HG03469 (cell line): ENCODE measurements around the gene OCIAD1.
A peak's percentile ranks its signal among the peaks of the same experiment; 100 is the strongest.
"Not testable (repeated sequence)": the region's sequence is repeated elsewhere in the genome, so short reads cannot be mapped to it uniquely, and the experiment has no call there.

Experiments used
- ATAC-seq: cut with Tn5 transposase; IDR thresholded peaks from one replicate; pipeline ENCODE4 v1.9.1; 2021; ENCODE audit warnings: mild to moderate bottlenecking, moderate library complexity, moderate number of reproducible peaks; ENCODE audit not compliant: unreplicated experiment

Gene OCIAD1

DNA sequence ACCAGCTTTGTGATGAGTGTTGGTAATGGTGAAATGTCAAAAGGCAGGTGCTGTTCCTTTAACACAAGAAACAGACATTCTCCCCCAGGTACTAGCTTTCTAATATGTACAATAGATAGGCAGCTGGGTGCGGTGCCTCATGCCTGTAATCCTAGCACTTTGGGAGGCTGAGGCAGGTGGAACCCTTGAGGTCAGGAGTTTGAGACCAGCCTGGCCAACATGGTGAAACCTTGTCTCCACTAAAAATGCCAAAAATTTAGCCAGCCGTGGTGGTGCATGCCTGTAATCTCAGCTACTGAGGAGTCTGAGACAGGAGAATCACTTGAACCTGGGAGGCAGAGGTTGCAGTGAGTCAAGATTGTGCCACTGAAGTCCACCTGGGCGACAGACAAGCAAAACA, 50.8 kb downstream of the OCIAD1 start:
- ATAC-seq, result not testable (repeated sequence)

DNA sequence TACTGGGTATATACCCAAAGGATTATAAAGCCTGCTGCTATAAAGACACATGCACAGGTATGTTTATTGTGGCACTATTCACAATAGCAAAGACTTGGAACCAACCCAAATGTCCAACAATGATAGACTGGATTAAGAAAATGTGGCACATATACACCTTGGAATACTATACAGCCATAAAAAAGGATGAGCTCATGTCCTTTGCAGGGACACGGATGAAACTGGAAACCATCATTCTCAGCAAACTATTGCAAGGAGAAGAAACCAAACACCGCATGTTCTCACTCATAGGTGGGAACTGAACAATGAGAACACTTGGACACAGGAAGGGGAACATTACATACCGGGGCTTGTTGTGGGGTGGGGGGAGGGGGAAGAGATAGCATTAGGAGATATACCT, 58.9 kb downstream of the OCIAD1 start:
- ATAC-seq, result not testable (repeated sequence)

DNA sequence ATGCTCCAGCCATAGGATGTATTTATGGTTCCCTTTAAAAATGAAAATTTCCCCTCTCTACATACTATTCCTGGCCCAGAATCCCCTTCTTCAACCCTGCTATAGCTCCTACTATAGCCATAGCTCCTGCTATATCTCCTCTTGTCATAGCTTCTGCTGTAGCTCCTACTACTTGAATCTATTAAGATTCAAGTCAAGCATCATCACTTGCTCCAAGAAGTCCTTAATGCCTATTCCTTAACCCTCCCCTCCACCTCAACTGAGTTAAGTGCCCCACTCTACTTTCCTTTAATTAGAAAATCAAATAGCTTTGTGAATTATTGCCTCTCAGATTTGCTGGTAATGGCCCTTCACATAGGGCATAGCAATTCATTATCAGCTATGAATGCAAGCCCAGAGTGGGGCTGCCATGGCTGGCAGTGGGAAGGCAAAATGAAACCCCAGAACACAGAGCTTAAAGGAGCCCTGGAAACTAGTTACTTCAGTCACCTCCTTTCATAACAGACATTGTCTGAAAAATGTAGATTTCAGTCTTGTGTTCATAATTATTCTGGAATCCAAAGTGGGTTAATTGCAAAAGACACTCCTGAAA, 60.2 kb downstream of the OCIAD1 start:
- ATAC-seq, result no peak

DNA sequence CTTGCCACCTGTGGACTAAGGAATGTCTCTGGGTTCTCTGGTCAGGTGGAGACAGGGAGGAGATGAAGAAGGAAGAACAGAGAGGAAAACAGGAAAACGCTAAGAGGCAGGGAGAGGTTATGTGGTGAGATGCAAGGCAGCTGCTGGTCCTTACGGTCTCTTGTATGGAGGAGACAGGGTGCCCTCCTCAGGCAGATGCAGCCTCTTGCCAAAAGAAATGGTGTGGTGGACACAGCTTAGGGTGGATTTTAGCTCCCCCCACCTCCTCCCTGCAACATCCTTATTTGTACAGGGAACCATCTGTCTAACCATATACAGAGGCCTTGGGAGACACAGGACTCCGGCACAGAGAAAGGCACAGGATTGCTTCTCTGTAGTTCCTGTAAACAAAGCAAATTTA, 66.0 kb downstream of the OCIAD1 start:
- no peak for ATAC-seq

DNA sequence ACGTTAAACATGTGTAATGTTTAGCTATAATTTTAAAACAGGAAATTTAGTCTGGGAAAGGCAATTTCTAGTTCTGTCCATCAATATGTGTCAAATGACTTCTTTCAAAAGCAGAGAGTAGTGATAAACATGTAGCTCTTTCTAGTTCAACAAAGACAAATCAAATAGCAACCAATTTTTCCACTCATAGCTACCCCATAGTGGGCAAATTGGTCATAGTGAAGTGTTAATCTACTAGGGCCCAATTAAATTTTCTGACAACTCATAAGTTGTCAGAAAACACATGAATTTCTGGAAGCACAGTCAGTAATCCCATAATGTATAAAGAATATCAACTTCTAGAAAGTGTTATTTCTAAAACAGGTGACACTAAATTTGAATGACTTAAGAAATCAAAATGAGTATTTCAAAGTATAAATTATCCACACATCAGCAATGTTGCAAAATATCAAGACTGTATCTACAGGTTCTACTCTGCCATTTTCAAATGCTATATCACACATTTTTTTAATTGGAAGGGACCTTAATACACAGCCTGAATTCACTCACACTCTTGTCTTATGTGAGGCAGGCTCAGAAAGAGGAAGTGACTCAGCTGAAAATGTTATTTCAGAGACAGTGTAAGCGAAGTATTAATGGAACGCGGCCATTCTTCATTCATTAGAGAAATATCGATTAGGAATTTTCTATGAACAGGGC, 68.0 kb downstream of the OCIAD1 start:
- peak; percentile 72 for ATAC-seq

DNA sequence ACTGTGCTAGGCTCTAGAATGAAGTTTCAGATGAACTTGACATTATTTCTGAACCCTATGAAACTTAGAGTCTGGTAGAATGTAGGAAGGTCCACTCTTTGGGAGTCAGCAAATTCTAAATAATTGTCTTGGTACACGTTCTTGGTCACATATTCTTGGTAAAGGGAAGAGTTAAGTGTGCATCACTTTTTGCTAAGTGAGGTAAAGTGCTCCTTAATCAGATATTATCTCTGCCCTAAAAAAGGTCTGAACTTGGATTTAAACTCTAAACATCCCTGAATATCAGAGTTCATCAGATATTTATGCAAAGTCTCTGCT, 68.5 kb downstream of the OCIAD1 start:
- peak; percentile 16 for ATAC-seq

DNA sequence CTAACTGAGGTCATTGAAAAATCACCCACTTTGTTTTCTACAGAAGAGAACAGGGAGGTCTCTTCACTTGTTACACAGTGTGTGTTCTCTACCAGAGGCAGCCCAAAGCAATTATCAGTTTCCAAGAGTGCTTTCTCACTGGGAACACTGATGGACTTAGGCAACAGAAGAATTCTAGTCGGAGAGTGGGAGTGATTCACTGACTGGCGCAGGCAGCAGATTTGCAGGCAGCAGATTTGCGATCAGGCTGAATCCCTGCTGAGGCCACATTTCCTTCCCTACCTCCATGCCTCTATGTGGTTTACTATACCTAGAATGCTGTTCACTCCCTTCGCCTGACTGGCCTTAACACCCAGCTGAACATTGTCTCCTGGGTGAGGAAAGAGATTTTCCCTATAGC, 69.1 kb downstream of the OCIAD1 start:
- no peak for ATAC-seq

DNA sequence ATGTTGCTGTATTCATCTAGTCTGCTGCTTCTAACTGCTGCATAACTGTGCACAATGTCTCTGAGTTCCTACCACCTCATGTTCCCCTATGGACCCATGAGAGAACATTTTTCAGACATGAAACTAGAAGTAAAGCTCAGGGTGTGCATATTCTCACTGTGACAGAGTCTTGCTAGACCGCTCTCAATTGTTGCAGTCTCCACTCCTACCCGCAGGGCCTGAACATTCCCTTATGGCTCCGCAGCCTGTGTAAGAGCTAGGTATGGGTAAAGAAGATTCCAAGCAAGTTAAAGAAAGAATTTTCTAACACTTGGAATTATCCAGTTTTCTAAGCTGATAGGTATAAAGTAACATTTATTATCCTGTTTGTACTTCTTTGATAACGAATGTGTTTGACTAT, 70.3 kb downstream of the OCIAD1 start:
- no peak for ATAC-seq

DNA sequence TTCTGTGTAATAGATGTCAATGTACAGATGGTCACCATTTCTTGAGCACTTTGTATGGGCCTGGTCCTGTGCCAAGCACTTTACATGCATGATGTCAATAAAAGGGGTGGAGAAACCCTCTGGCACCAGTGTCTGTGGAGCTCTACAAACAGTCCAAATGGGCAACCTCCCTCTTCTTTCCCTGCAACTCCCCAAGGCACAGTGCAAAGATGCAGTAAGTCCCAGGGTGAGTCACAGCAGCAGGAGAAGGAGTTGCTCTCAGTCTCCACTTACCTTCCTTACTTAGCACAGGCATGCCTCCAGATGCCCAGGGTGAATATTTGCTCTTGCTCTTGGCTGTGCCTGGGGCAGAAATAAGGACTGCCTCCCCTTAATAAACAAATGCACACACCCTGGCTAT, 71.4 kb downstream of the OCIAD1 start:
- no peak for ATAC-seq

DNA sequence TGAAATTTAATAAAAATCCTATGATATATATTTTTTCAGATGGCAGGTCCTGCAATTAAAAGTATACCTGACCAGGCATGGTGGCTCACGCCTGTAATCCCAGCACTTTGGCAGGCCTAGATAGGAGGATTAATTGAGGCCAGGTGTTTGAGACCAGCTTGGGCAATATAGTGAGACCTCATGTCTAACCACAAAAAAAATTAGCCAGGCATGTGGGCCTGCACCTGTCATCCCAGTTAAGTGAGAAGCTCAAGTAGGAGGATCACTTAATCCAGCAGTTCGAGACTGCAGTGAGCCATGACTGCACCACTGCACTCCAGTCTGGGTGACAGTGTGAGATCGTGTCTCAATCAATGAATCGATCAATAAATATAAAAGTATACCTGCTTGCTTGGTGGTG, 73.2 kb downstream of the OCIAD1 start:
- no peak for ATAC-seq

DNA sequence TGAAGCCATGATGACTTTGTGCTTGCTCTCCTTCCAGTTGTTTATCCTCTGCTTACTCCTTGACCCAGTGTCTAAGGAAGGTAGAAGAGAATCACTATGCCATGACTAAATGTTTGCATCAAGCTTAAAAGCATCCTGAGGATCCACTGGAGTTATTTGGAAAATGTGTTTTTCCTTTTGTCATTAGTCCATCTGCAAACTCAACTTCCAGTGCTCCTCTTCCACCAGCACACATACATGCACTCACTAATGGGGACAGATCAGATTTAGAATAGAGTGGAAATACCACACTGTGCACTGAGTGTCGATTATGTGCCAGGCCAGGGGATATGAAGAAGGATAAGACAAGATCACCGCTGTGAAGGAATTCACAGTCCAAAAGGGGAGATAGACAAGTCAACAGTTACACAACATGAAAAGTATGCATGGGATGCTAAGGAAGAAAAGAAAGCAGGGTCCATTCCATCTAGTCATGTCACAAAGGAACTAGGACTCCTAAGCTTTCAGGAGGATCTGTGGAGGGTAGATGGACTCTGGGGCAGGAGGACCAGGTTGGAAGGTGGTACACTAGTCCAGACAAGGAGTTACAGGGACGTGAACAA, 73.8 kb downstream of the OCIAD1 start:
- no peak for ATAC-seq

DNA sequence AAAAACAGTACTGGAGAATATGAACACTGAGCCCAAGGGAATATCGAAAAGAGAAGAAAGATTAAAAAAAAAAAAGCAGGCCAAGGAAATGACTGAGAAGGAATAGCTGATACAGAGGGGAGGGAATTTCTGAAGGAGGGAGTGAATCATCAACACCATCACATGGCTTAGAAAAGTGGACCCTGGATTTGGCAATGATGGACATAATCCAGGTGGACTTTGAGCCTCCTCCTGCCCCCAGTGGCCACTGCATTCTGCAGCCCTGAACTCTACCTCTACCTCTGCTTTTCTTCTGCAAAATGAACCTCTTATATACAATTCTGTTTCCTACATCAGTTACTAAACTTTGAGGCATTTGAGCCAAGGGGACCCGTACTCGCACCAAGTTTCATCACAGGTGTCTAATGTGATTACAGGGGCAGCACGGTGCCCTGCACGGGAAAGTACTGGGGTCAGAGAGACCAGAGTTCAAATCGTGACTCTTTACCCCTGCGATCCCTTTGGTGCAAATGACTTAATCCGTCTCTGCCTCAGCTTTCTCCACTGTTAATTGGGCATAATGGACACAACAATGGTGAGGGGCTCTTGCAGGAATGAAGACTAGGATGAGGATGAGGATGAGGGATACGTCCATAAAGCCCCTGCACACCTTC, 74.6 kb downstream of the OCIAD1 start:
- ATAC-seq, result no peak

DNA sequence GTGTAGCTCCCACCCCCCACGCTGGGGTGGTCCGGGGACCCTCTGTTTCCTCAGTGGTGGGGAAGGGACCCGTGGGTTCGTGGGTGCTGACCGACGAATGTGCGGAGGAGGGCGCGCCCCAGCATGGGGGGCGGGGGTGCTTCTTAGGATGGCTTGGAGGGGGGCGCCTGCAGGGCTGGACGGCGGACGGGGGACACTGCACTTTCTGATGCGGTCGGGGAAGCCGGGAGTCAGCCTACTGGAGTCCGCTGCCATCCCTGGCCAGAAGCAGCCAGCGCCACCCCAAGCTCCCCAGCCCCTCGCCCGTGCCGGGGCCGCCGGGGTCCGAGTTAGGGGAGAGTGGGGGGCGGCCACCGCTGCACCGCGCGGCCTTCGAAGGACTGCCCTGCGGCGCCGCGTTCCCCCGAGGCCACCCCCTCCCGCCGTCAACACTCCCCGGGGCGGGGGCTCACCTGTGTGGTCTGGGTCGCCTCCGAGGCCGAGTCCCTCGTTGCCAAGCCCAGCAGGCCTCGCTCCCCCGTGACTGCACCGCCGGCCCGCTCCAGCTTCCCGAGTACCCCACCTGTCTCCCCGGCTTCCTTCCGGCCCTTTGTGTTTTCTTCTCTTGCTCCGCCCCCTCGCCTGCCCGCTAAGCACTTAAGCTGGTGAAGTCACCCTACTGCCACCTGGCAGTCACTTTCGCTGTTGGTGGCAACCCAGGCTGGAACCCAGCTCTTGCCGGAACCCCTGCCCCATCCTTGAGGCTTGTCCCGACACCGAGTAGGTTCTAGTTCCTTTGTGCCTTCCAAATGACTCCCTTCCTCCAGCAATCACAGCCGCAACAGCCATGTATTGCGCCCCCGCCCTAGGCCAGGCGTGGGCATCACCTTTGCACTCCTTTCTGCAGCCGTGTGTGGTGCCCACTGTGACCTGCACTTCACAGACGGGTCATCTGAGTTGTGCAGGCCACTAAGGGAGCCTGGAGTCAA, 75.6 kb downstream of the OCIAD1 start, which contains the start of gene OCIAD2:
Gene OCIAD2 (minus strand): TSS at position 569 of the 968 bp plus-strand sequence. CDS start 2,225 bp downstream, outside the sequence.
- peak; percentile 95 for ATAC-seq

DNA sequence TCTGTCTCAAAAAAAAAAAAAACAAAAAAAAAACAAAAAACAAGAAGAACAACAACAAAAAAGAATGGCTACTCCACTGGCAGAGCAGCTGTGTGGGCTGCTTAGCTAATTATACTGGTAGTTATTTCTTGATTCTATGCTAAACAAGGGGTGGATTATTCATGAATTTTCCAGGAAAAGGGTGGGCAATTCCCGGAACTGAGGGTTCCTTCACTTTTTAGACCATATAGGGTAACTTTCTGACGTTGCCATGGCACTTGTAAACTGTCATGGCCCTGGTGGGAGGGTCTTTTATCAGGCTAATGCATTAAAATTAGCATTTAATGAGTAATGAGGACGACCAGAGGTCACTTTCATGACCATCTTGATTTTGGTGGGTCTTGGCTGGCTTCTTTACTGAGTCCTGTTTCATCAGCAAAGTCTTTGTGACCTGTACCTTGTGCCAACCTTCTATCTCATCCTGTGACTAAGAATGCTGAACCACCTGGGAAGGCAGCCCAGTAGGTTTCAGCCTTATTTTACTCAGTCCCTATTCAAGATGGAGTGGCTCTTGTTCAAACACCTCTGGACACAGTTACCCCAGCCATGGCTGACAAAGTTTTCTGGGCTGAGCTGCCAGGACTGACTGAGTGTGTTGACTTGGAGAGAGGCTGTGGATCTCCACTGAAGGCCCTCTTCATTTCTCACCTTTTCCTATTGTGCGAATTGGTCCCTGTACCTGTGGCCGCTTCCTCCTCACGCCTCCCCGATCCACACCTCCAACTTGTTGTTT, 77.0 kb downstream of the OCIAD1 start:
- ATAC-seq, result no peak

DNA sequence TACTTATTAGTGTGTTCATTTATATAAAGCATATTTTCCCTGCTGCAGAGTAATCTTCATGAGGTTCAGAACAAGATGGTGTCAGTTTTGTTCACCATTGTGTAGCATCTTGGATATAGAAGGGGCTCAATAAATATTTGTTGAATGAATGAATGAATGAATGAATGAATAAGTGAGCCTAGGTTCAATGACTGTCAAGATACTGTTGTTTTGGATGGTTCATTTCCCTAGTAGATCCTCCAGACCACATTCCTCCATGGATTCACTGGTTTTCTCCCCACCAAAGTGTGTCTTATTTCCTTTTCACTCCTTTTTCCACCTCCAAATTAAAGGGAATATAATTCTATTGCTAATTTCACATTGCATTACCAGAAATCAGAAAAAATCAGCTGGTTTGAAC, 77.8 kb downstream of the OCIAD1 start:
- ATAC-seq, result no peak

DNA sequence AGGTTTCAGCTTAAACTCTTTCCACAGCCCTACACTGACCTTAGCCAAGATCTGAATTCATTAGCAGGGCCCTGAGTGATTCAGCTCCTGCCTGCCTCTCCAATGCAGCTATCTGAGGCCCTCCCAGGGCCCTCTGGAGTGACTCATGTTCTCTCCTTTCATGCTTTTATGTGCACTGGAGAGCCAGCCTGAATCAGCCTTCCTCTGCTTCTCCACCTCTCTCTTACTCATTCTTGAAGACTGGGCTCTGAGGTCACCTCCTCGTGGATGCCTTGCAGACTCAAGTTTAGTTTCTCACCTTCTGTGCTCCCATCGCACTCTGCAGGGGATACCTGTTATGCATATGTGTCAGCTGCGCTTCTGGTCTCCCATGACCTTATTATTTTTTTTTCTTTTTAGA, 78.8 kb downstream of the OCIAD1 start:
- ATAC-seq, result no peak

DNA sequence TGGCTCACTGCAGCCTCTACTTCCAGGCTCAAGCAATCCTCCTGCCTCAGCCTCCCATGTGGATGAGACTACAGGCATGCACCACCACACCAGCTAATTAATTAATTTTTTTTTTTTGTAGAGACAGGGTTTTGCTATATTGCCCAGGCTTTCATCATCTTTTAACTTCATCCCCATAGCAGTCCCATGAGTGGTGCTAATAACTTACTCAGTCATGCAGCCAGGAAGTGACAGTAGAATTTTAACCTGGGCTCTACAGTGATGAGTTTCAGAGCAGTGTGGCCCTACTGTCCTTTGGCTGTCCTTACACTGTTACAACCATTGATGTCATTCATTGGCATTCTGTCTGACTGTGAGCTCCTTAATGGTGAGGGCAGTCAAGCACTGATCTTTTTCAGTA, 79.6 kb downstream of the OCIAD1 start:
- no peak for ATAC-seq
